HG03571 (cell line): ENCODE measurements around the gene PPP1R3G.
A peak's percentile ranks its signal among the peaks of the same experiment; 100 is the strongest.

Experiments used
- ATAC-seq: cut with Tn5 transposase; IDR thresholded peaks from one replicate; pipeline ENCODE4 v1.9.1; 2021; ENCODE audit not compliant: unreplicated experiment

Gene PPP1R3G

DNA sequence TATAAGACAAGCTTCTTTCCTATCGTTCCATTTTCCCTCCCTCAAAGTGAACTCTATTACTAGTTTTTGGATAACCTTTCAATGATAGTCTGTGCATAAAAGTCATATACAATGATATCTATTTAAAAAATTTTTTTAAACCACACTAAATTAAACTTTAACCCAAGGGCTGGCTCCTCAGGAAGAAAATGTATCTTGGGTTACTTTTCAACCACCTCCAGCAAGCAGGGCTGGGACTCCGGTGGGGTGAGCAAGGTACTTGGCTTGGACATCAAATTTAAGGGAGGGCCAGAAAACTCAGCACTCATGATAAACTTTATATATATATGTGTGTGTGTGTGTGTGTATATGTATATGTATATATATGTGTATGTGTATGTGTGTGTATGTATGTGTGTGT lies 13.9 kb upstream of the PPP1R3G start:
- ATAC-seq = no peak

DNA sequence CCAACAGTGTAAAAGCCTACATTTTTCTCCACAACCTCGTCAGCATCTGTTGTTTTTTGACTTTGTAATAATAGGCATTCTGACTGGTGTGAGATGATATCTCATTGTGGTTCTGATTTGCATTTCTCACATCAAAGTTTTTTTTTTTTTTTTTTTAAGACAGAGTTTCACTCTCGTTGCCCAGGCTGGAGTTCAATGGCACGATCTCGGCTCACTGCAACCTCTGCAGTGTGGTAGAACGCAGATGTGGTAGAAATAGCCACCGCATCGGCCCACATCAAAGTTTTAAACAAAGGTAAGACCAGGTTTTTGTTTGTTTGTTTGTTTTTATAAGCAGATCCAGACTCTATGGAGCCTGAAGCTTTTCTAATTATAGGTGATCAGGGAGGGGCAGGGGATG lies 12.7 kb upstream of the PPP1R3G start:
- no peak for ATAC-seq

DNA sequence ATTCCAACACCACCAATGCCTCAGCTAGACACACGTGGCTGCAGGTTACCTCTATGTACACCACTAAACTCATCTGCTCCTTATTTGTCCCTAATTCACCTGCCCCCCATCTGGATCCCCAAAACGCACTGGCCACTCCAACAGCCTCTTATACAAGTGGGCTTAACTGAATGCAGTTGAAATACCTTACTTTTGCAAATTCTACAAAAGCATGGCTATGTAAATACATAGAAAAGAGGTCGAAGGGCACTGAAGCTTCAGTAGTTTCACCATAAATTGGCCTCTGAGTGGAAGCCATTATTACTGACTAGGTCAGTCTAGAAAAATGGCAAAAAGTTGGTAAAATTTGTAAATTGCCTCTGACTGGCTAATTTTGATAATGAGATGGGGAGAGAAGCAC lies 11.1 kb upstream of the PPP1R3G start:
- no peak for ATAC-seq

DNA sequence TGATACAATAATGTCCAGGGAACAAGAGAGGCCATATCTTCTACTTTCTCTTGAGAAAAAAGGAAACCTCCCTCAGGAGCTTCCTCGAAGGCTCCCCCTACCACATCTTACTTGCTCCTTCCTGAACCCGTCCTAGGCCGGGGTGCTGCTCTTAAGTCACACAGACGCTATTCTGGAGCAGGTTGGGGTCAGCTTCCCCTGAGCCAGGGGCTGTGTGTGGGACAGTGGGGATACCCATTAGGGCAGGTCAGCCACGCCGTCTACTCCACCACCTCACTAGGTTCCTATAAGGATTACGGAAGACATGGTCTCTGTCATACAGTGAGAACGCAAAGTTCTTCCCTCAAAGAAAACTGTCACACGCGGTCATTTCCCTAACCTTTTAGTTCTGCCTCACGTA lies 8.2 kb upstream of the PPP1R3G start:
- no peak for ATAC-seq

DNA sequence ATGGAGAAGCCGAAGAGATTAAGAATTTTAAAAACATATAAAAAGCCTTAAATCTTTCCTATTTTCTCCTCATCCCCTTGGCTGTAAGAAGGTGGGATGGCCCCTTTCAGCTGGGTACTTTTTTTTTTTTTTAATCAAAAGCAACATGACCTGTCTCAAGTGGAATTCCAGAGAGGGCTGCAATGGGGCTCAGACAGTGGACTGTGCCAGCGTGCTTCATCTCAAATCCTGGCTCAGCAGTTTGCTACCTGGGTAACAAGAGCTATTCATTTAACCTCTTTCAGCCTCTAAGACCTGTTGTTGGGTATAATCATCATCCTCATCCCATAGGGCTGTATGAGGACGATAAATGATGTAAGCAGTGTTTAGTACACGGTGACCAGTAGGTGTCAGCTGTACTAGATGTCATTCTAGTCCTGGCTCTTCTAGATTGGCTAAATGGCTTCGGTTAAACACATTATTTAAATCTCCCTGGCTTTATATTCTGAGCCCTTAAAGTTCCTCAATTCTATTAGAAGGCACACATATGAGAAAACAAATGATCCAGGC lies 6.9 kb upstream of the PPP1R3G start:
- ATAC-seq = peak; percentile 74

DNA sequence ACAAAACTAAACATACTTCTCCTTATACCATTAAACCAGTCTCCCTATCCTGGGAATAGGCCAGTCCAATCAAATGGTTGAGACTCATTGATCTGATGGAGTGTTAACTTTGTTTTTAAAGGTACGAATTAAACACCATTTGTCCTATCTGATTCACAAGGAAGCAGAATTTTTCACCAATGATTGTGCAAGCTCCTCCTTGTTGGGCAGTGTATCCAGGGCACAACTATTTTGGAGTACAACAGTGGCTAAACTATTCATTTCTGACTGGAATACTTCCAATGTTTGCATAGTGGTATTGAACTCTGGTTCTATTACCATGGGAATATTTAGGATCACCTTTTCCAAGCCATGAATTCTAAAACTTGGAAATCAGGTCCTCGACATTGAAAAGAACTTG lies 5.4 kb upstream of the PPP1R3G start:
- ATAC-seq = no peak

DNA sequence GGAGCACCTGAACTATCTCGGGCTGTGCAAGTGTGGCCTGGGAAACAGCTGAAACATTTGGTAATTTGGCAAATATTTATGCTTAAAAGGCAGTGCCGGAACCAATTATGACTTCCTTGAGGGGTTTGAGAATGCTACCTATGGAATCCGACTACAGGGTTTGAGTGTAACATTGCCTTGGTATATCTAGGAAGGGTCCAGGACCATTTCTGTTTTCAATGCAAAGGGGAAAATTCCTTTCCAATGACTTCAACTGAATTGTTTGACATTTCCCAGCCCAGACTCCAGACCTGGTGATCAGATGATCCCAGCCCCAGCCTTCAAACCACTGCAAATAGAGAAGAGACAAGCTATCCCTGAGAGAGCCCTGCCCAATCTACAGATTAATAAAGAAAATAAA lies 4.6 kb upstream of the PPP1R3G start:
- no peak for ATAC-seq

DNA sequence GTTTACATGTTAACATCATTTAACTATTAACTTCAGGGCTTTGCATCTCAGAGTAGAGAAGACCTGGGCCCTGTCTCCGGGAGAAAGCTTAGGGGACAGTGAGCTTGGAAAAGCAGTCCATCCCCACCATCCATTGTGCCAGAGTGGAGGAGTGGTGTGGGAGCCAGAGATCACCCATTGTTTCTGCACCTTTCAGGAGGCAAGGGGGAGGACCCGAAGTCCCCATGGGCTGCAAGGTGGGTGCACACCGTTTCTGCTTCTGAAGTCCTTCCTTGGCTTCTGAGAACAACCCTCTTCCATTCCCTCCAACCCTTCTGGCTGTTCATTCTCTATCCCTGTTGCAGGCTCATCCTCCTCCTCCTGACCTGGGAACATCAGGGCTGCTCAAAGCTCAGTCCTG lies 4.0 kb upstream of the PPP1R3G start:
- no peak for ATAC-seq

DNA sequence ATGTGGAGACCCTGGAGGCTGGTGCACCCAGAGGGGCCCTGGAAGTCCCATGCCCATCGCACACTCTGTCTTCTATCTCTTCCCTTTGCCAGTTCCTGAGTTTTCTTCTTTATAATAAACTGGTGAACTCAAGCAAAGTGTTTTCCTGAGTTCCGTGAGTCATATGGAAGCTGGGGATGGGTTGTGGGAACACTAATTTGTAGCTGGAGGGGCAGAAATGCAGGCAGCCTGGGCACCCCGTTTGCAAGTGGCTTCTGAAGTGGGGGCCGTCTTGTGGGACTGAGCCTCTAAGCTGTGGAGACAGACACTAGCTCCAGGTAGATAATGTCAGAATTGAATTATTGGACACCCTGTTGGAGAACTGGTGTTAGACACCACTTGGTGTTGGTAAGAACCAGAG lies 3.2 kb upstream of the PPP1R3G start:
- no peak for ATAC-seq

DNA sequence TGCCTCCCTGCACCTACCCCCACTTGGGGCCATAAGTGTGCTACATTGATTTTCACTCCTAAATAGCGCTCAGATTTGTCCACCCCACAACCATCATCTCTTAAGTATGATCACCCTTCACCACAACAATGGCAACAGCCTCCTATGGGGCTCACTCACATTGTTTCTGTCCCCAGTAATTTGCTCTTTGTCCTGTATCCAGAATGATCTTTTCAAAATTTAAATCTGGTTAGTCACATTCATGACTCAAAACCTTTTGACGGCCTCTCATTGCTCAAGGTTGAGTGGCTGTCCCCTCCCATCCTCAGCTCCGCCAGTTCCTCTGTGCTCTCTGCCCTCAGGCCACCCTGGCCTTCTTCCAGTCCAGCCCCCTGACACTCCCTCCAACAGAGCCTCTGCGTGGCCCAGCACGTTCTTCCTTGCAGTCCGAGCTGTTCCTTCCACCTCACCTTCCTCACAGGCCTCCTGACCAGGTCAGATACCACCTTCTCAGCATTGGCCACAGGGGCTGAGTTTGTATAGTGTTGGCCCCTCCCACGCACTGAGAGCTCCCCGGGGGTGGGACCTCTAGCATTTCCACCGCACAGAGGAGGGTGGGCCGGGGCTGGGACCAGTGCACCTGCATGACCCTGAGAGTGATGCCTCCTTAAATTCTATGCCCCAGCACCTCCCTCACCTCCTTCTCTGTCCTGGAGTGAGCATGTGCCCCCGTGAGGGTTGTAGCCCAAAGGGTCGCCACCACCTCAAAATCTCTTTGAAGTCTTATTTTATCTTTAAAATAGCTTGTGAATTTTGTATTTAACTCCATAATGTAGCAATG lies 2.4 kb upstream of the PPP1R3G start:
- no peak for ATAC-seq

DNA sequence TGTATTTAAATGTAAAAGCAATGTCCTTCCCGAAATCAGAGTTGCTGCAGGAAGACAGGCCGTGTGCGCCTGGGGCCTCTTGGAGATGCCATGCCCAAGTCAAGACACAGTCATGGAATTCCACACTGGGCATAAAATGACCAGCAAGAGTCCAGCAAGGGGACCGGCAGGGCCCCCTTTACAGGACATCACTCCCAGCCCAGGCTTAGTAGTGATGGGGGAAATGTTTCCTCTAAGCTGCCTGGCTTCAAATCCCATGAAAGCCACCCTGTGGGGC lies 1.9 kb upstream of the PPP1R3G start:
- no peak for ATAC-seq

DNA sequence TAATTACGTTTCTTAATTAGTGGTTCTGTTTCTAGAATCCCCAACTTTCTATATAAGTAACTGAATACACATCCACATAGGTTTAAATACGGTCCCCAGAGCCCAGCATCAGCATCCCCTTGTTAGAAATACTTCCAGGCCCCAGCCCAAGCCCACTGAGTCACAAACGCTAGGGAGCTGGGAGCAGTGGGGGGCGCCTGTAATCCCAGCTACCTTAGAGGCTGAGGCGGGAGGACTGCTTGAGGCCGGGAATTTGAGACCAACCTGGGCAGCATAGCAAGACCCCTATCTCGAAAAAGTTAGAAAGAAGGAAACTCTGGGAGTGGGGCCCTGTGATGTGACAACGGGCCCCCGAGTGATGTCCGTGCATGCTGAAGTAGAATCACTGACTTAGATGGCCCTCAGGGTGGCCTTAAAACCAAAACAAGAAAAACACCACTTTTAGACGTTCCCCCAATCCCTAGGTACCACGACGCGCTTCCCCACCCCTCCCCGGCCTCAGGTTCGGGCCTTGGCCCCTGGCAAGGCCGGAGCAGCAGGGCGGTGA lies 1.3 kb upstream of the PPP1R3G start:
- no peak for ATAC-seq

DNA sequence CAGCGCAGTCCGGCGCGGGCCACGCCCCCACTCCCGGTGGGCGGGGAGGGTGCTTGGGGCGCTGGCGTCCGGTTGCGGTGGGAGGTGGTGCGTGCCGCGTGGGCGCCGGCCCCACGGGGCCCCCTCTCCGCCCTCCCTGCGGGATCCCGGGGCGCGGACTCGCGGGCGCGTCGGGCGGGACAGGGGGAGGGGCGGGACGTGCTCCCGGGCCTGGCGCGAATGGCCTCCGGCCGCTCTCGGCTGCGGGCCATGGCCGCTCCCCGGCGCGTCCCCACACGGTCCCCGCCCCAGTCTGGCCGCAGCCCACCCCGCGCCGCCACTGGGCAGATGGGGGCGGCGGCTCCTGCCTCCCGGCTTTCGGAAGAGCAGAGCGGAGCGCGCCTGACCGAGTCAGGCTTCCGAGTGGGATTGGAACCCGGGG lies 771 bp upstream of the PPP1R3G start:
- peak; percentile 21 for ATAC-seq

DNA sequence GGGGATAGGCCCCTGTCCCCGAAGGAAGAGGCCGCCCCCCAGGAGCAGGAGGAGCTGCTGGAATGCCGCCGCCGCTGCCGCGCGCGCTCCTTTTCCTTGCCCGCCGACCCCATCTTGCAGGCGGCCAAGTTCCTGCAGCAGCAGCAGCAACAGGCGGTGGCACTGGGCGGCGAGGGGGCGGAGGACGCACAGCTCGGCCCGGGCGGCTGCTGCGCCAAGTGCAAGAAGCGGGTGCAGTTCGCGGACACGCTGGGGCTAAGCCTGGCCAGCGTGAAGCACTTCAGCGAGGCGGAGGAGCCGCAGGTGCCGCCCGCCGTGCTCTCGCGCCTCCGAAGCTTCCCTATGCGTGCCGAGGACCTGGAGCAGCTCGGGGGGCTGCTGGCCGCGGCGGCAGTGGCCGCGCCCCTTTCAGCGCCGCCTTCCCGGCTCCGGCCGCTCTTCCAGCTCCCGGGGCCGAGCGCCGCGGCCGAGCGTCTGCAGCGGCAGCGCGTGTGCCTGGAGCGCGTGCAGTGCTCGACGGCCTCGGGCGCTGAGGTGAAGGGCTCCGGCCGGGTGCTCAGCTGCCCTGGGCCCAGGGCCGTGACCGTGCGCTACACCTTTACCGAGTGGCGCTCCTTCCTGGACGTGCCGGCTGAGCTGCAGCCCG lies 630 bp downstream of the PPP1R3G start:
- no peak for ATAC-seq

DNA sequence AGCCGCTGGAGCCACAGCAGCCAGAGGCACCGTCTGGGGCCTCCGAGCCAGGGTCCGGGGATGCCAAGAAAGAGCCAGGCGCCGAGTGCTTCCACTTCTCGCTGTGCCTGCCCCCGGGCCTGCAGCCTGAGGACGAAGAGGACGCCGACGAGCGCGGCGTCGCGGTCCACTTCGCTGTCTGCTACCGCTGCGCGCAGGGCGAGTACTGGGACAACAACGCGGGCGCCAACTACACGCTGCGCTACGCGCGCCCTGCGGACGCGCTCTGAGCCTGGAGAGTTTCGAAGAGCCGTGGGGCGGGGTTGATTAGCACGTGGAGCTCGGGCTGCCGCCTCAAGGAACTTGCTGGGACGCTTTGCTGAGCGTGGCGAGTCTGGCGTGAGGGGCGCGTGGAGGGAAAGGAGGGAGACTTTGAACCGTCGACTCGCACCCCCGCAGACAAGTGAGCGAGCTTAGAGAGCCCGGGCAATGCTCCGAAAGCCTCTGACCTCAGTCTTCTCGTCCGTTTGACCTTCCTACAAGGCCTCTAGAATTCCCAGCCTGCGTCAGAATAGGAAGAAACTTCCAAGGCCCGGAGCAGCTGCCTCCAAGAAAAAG lies 1.3 kb downstream of the PPP1R3G start:
- ATAC-seq = no peak

DNA sequence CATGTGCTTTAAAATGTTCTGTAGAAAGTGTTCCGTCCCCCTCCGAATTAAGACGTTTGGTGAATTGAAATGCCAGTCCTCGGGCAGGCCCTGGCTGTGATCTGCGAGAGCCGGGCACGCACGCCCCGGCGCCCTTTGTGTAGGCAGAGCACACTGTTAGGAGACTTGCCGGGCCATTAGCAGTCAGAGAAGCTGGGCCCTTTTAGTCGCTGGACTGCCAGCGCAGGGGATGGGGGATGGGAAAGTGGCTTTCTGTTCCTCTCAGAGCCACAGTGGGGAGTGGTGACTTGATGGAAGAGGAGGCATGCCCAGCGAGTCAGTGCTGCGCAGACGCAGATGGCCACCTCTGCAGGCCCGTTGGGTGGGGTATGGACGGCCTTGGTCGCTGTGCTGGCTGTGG lies 2.2 kb downstream of the PPP1R3G start:
- no peak for ATAC-seq

DNA sequence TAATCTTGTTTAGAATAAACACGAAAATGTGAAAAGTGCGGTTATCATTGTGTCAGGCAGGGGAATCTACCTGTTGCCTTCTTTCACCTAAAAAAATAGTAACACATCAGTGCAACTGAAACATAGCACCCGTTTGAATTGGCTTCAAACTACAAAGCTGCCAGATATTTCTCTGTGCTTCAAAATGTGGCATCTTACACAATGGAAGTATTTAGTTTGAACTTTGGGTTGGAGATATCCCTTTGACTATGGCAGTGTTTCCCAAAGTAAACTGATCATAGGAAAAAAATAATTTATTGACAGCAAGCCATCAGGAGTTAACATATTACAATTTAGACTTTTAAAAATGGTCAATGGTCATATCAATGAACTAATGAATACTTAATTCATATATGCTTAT lies 3.6 kb downstream of the PPP1R3G start:
- no peak for ATAC-seq

DNA sequence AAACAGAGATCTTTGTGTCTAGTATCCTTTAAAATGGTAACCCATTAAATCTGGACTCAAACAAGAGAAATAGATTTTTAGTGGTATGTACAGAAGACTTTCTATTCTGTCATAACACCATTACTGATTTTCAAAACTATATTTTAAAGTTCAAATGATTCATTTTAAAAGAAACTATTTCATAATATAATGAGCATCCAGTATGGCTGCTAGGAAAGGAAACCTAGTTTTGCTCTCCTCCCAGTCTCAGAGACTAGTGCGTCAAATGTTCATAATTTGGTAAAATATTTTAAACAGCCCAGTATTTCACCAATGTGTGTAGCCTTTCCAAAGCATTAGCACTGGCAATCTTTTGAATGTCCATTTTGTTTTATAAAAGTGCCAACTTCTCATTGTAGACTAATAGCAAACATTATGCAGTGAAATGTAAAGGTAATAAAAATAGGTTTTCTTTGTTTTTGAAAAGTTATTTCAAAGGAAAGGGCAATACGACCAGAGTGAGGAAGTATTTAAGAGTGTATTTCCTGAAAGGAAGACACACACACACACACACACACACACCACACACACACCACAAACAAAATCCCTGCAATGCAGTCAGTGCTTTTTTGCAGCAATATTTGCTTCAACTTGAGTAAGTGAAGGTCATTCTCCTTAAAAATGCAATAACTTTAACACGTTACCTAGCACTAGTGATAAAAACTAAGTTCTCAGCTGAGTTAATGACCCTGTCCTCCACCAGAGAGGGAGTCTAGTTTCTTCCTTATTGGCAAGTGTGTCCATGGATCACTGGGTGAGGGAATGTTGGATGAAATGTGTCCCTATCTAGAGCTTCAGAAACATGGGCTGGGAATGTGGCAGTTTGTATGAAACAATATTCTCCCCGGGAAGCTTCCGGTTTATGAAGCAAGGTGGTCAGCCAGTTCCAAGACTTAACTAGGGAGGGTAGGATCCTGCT lies 4.6 kb downstream of the PPP1R3G start:
- ATAC-seq = no peak

DNA sequence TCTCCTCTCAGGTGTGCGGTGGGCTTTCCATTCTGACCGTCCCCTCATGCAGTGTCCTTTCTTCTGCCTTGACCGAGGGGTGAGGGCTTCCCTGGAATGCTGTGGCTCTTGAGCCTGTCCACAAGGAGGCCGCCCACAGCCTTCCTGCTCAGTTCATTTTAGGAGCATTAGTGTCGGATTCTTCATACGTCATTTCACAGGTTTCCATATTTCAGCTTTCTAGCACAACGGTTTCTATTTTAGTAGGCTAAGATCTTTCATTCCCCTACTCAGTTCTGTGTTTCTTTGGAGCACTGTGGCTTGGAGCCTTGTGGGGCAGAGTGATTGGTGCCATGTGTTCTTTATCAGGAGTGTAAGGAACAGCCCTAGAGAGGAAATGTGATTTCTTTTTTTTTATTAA lies 5.5 kb downstream of the PPP1R3G start:
- no peak for ATAC-seq

DNA sequence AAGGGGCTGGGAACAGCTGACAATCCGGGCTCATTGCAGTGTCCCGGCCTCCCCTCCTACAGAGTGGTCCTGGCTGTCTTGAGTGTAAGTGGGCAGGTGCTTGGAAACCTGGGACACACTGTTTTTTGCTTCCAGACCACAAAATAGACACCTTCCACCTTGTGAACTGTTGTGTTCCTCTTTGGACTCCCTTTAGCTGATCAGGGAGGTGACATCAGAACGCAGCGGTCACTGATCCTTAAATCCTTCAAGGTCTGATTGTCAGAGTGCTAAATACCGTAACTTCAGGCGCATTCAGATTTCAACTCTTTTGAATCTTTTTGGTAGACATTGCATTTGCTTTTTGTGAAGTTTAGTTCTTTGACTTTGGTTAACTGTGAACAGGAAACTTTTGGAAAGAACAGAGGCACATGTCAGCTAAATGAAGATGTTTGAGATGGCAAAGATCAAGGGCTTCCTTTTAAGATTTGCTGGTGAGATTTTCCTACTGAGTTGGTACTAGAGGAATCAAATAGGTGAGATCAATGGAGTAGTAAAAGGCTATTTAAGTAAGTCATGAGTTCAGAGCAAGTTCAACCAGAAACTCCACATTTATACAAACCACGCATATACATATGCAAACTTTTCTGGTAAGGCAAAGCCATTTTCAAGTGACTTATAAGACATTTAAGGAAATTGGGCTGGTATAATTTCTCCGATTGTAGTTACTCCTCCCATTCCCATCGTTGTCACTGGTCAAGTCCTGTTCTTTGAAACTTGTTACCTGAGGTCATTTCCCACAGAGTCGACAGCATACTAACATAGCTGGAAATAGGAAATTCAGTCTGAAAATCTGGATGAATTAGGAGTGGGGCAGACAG lies 6.3 kb downstream of the PPP1R3G start:
- no peak for ATAC-seq
